HG03159 (cell line): ENCODE data around the gene ANKRD13D.
"Not testable (repeated sequence)": the region's sequence is repeated elsewhere in the genome, so short reads cannot be mapped to it uniquely, and the experiment has no call there.

ENCODE experiments used
- ATAC-seq: cut with Tn5 transposase; IDR thresholded peaks from one replicate; pipeline ENCODE4 v1.9.1; 2021; ENCODE audit warnings: mild to moderate bottlenecking, moderate library complexity; ENCODE audit not compliant: unreplicated experiment

Gene ANKRD13D

GRCh38 chr11:67317205-67317887 lies 28.2 kb downstream of the ANKRD13D start:
- peak; percentile 84 for ATAC-seq

DNA sequence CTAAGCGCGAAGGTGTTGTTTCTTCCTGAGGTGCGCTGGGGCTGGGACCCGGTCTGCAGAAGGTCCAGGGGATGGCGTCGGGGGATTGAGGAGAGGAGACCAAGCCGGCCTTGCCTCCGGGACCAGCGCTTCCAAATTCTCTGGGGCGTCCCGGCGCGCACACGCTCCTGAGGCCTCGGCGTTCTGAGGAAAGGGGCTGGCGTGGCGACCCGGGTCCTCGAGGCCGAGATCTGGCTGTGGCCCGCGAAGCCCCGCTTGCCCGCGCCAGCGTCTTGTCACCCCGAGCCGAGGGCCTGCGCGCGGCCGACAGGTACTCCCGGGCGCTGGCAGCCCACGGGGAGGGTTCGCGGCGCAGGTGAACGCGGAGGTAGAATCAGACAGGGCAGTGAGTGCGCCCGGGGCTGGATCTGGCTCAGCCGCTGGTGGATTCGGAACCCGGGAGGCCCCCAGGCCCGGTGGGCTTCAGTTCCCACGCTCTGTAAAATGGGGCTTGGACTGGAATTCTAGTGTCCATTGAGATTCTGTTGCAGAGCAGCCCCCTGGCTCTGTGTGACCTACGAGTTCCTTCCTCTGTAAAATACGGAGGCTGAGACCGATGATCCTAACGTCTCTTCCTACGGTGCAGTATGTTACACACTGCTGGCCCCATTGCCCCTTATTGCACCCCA lies 28.9 kb downstream of the ANKRD13D start:
- ATAC-seq = peak; percentile 29

DNA sequence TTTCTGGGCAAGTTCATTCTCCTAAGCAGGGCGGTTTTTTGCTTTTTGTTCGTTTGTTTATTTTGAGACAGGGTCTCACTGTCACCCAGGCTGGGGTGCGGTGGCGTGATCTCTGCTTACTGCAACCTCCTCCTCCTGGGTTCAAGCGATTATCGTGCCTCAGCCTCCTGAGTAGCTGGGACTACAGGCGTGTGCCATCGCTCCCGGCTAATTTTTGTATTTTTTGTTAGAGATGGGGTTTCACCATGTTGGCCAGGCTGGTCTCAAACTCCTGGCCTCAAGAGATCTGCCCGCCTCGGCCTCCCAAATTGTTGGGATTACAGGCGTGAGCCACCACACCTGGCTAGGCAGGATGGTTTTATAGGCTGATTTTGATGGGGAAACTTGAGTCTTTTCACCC lies 29.8 kb downstream of the ANKRD13D start:
- ATAC-seq = not testable (repeated sequence)

GRCh38 chr11:67320011-67320410 lies 30.9 kb downstream of the ANKRD13D start:
- ATAC-seq = no peak

- no peak for ATAC-seq
These were observed 31.6 kb downstream of the ANKRD13D start for GRCh38 chr11:67320691-67321090.

DNA sequence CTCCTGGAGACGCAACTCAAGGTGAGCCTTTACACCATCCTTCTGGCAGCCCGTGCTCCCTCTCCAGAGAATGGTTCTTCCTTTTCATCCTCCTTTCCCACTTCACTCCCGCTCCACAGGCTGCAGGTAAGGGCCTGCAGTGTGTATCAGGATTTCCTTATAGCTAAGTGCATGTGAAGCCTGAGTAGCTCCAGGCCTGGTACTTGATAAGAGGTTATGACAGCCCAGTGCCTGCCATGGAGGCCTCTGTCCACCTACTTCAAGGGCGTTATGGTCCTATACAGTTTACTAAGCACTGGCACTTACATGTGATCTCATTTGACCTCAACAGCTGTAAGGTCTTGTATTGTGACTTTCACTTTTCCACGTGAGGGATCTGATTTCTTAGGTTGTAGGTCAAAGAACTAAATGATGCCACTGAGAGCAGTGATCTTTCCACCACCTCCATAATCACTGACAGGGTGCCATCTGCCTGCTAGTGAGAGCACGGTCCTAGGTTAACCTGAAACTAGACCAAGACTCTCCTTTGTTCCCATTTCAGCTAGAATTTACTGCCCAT lies 32.3 kb downstream of the ANKRD13D start:
- ATAC-seq = no peak

DNA sequence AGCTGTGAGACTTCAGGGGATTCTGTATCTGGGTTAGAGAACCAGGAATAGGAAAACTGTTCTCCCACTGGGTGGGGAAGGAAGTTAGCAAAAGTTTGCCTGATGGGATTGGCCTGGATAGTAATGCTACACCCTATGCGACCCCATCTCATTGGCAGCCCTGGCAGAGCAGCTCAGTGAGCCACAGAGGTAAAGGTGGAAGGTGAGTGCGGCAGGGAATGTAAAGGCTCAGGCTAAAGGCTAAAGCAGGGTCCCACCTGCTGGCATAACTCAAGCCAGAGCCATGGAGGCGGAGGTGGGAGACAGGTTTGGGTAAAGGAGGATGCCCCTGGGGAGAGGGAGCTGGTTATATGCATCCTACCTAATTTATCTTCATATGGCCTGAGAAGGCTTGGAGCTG lies 32.9 kb downstream of the ANKRD13D start:
- no peak for ATAC-seq

DNA sequence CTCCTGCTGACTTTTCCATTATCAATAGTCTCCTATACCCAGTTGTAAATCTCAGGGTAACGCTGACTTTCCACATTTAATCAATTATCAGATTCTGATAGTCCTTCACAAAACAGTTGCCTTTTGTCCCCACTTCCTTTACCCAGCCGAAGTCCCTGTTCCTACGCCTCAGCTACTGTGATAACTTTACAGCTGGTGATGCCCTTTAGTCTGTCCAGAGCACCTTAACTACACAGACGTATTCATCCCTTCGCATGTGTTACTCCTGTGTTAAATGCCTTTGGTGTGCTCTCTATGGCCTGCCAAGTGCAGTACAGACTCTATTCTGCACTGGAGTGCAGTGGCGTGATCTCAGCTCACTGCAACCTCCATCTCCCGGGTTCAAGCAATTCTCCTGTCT lies 34.4 kb downstream of the ANKRD13D start:
- ATAC-seq = no peak

GRCh38 chr11:67332081-67332691 lies 43.1 kb downstream of the ANKRD13D start:
- ATAC-seq = no peak

- no peak for ATAC-seq
These were observed 48.2 kb downstream of the ANKRD13D start for GRCh38 chr11:67337257-67337656.

- no peak for ATAC-seq
These were observed 55.2 kb downstream of the ANKRD13D start for GRCh38 chr11:67344264-67344663.

DNA sequence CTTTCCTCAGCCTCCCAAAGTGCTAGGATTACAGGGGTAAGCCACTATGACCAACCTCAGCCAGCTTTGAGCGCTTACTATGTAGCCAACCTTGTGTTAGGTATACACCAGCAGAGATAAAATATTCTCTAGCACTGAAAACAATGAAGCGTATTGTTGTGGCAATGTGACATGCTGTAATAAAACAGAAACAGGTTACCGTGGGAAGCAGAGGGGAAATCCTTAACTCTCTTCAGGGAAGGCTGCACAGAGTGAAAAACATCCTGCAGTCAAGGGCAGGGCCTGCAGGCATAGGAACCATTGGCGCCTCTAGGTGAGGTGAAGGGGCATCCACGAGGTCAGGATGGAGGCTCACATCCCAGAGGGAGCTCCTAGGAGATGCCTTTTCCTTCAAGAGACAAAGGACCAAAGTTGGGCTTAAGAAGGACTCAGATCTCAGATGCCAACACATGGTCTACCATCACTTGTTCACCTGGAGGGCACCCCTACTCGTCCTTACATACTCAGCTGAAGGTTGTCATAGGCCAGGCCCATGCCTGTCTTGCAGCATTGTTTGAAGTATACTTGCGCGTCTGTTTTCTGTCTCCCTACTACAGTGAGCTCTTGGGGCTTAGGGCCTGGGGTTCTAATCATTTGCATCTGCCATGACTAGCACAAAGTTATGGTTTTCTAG lies 56.3 kb downstream of the ANKRD13D start:
- ATAC-seq = no peak

DNA sequence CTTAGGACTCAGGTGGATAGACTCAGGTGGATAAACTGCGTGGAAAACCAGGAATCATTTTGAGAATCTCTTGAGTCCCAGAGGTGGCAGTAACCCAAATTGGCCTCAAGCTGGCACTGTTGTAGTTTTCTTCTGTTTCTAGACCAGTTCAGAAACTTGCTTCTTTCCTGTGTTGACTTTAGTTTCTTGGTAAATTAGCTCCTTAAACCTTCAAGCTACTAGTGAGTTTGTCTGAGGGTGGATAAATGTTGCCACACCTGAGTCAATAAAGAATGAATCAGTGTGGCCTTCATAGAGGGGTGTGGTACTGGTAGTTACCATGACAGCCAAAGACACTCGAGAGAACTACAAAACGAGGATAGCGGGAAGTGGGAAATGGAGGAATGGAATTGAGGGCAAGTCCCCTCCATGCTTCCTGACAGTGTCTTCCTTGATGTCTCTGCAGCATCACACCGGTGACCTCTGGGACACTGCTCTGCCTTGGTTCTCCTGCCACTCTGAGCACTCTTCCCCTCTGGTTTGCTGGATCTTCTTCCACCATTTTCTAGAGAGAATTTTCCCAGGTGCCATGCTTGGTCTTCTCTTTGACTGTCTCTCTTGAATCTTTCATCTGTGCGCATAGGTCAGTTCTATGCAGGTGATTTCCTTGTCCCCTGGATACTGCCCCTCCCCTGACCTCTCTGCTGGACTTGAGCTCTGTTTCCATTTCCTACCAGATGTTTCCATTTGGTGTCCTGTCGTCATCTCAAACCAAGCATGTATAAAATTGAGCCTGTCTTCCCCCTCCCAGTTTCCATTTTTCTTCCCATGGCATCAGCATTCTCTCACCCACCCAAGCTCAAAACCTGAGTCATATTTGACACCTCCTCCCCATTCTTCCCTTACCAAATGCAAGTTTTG lies 57.1 kb downstream of the ANKRD13D start:
- no peak for ATAC-seq

DNA sequence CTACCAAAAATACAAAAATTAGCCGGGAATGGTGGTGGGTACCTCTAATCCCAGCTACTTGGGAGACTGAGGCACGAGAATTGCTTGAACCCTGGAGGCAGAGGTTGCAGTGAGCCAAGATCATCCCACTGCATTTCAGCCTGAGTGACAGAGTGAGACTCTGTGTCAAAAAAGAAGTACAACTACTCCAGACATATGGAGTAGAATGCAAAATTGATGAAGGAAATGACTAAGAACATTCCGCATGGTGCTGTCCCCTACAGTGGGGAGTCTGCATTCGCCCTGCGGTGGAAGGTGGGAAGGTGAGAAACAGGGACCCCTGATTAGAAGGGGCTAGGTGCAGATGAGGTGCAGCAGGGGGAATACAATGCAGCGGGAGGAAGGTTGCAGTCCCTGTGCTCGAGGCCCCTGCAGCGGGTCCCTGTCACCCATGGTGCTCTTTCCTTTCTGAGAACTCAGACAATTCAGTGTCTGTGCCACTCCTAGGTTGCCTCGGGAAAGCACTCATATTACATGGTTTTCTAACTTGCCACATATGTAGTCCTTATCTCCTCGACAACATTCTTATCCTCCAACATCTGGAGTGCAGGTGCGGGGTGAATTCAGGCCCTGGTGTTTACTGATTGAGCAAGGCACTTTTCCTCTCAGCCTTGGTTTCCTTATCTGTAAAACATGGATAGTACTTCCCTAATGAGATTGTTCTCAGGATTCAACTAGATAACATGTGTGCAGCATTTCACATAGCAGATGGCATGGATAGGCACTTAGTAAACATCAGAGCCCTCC lies 59.1 kb downstream of the ANKRD13D start:
- no peak for ATAC-seq

- no peak for ATAC-seq
These were observed 59.9 kb downstream of the ANKRD13D start for GRCh38 chr11:67349036-67349435.

GRCh38 chr11:67349457-67349856 lies 60.4 kb downstream of the ANKRD13D start:
- no peak for ATAC-seq

- ATAC-seq = no peak
These were observed 60.9 kb downstream of the ANKRD13D start for GRCh38 chr11:67349928-67350465.

DNA sequence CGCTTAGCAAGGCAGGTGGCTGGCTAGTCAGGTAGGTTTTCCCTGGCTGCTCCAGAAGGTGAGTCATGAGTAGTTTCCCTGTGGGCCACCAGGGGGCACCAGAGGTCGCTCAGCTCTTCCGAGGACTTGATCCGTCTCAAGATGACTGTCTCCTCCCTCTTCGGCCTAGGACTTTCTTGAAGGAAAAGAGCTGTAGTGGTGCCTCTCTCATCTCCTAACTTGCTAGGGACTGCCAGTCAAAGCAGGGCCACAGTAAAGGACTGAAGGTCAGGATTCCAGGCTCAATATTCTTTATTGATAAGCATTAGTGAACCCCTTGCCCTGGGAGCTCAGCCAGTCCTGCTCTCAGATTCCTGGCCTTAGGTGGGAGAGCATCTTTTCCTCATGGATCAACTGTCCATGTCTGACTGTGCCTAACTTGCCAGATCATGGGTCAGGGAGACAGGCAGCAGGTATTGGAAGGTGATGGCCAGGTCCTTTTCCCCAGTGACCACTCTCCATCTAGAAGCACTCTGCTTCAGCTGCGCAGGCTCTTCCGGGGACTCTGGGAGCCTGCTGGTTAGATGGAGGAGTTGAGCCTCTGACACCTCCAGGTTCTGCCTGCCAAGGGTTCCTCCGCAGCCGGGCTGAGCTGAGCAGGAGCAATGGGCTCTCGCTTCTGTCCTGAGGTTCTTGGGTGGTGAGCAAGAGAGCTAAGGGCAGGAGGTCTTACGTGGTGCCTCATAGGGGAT lies 62.3 kb downstream of the ANKRD13D start:
- ATAC-seq = no peak
